ENCODE data around the gene GPRIN3.

DNA sequence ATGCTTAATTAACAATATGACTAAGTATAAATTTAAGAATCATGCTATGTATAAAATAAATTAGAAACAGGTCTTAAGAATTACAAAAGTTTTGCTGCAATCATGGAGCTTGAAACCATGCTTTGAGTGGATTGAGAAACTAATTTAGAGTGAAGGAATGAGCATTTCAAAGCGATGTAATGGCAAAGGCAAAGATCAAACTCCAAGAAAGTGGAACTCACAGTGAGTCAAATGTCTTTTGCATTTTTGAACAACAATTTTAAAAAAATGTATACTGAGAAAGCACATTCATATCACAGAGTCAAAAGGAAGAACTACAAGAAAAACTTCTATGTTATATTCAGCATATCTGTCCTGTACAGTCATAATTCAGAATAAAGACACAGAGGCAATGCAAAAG, 6.6 kb downstream of the GPRIN3 start:
- TF ChIP-seq, protein P1, sequence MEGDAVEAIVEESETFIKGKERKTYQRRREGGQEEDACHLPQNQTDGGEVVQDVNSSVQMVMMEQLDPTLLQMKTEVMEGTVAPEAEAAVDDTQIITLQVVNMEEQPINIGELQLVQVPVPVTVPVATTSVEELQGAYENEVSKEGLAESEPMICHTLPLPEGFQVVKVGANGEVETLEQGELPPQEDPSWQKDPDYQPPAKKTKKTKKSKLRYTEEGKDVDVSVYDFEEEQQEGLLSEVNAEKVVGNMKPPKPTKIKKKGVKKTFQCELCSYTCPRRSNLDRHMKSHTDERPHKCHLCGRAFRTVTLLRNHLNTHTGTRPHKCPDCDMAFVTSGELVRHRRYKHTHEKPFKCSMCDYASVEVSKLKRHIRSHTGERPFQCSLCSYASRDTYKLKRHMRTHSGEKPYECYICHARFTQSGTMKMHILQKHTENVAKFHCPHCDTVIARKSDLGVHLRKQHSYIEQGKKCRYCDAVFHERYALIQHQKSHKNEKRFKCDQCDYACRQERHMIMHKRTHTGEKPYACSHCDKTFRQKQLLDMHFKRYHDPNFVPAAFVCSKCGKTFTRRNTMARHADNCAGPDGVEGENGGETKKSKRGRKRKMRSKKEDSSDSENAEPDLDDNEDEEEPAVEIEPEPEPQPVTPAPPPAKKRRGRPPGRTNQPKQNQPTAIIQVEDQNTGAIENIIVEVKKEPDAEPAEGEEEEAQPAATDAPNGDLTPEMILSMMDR (IDR thresholded peaks at IDR 0.05) = no peak
- no peak for TF ChIP-seq POLR2AphosphoS5 (IDR thresholded peaks at IDR 0.05)
- no peak for TF ChIP-seq POLR2A (IDR thresholded peaks at IDR 0.05)
- TF ChIP-seq EP300 (IDR thresholded peaks at IDR 0.05) = no peak
